Endothelial cell of umbilical vein (primary cell): Measurements from ENCODE around the gene MYH7.

ENCODE experiments used
- CTCF ChIP-seq, 2 donors: IDR thresholded peaks; 1 replicate in 1 of 2; 2 replicates in 1 of 2; pipeline ENCODE4 v1.5.1; 2011; ENCODE audit warnings: low read length in 2 of 2, mild to moderate bottlenecking in 2 of 2, moderate library complexity in 2 of 2, control low read depth in 1 of 2, inconsistent platforms in 1 of 2, low read depth in 1 of 2; ENCODE audit not compliant: insufficient read depth in 1 of 2; ENCODE audit errors: extremely low read depth in 1 of 2
- FOS ChIP-seq: IDR thresholded peaks from 2 replicates; pipeline ENCODE4 v1.6.1; 2011; ENCODE audit warnings: mild to moderate bottlenecking, low read length, moderate library complexity, borderline replicate concordance; ENCODE audit not compliant: insufficient read depth
- POLR2A ChIP-seq: IDR thresholded peaks from 2 replicates; pipeline ENCODE4 v1.6.1; 2012; ENCODE audit warnings: low read depth, mild to moderate bottlenecking, control low read depth, low read length
- POLR2AphosphoS5 ChIP-seq: IDR thresholded peaks from 2 replicates; pipeline ENCODE4 v1.6.1; 2012; ENCODE audit warnings: low read depth, mild to moderate bottlenecking, control low read depth, low read length, moderate library complexity; ENCODE audit not compliant: insufficient read depth

- TF ChIP-seq POLR2A (no peak), FOS (no peak), POLR2AphosphoS5 (no peak), CTCF (IDR thresholded peaks at IDR 0.05; ENCODE audit: extremely low read depth in 1 of 2, insufficient read depth in 1 of 2, low read depth in 1 of 2, low read length in 2 of 2) (no peak)
Observed at GRCh38 chr14:23450379-23450778, 14.9 kb upstream of the MYH7 start.
